ENCODE measurements around the gene FBXO31.

GRCh38 chr16:87291944-87292343, 91.6 kb downstream of the FBXO31 start:
- TF ChIP-seq, protein P1, sequence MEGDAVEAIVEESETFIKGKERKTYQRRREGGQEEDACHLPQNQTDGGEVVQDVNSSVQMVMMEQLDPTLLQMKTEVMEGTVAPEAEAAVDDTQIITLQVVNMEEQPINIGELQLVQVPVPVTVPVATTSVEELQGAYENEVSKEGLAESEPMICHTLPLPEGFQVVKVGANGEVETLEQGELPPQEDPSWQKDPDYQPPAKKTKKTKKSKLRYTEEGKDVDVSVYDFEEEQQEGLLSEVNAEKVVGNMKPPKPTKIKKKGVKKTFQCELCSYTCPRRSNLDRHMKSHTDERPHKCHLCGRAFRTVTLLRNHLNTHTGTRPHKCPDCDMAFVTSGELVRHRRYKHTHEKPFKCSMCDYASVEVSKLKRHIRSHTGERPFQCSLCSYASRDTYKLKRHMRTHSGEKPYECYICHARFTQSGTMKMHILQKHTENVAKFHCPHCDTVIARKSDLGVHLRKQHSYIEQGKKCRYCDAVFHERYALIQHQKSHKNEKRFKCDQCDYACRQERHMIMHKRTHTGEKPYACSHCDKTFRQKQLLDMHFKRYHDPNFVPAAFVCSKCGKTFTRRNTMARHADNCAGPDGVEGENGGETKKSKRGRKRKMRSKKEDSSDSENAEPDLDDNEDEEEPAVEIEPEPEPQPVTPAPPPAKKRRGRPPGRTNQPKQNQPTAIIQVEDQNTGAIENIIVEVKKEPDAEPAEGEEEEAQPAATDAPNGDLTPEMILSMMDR (IDR thresholded peaks at IDR 0.05): no peak
- no peak for TF ChIP-seq POLR2A (IDR thresholded peaks at IDR 0.05)
- no peak for TF ChIP-seq EP300 (IDR thresholded peaks at IDR 0.05)
